ENCODE results near the gene CCDC51.
"Not testable (repeated sequence)": the region's sequence is repeated elsewhere in the genome, so short reads cannot be mapped to it uniquely, and the experiment has no call there.

- not testable (repeated sequence) for TF ChIP-seq CTCF (IDR thresholded peaks at IDR 0.05 in 8 of 11, conservative IDR thresholded peaks at IDR 0.05 in 3 of 11); POLR2AphosphoS5 (IDR thresholded peaks at IDR 0.05)
Measured at GRCh38 chr3:48480891-48481290, 41.0 kb upstream of the CCDC51 start.
